ENCODE results near the gene SKOR1. TPM values are rescaled to one million over a fixed set of nuclear protein-coding genes. Genes with fewer than 3 reads are reported as not detected.

Gene SKOR1
- polyA plus RNA-seq, 1 donor from 2014 or later, result not detected

DNA sequence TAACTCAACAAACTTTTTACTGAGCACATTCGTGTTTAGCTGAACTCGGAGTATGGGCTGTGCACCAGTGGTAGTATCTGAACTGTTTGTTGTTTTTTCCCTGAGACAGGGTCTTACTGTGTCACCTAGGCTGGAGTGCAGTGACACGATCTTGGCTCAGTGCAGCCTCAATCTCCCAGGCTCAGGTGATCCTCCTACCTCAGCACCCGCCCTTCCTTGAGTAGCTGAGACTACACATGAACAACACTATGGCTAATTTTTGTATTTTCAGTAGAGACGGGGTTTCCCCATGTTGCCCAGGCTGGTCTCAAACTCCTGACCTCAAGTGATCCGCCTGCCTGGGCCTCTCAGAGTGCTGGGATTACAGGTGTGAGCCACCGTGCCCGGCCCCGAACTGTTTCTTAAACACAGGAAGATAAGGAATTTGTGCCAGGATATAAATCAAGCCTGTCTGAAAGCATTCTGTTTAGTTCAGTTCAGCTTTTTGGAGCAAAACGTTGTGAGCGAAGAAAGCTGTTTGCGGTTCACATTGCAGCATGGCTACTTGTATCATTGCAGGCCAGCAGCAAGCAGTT is 40.4 kb upstream of the SKOR1 start:
- H3K4me1 Mint-ChIP-seq, result peaks cover 23 to 34% (median 32%) of the 10 kb centered on the region in 3 donors
- peak overlapping the region; percentile 36 to 67 (median 46) for H3K4me3 Mint-ChIP-seq
- H3K36me3 Mint-ChIP-seq, result peaks cover 4% of the 10 kb centered on the region
- peaks cover 6% of the 10 kb centered on the region for H3K27me3 Mint-ChIP-seq
- H3K27ac Mint-ChIP-seq, result peak overlapping the region; percentile 17 to 96 (median 71)
- no peaks in the 10 kb centered on the region for H3K9me3 Mint-ChIP-seq

DNA sequence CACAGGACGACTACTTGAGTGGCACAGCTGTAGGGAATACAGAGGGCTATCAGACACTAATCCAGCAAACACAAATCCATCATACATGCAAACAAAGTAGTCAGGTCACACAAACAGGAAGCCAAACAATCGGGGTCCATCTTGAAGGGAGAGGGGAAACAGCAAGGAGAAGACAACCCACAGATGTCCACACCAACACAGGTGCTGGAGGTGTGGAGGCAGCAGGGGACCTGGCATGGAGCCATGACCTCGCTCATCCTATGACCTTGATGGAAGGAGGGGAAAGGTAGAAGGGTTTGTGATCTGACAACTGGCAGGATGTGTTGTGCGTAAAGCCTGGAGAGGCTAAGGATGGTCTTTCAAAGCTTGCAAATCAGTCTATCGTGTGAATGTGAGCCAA is 39.9 kb upstream of the SKOR1 start:
- H3K9me3 Mint-ChIP-seq, result no peaks in the 10 kb centered on the region
- peaks cover 4% of the 10 kb centered on the region for H3K36me3 Mint-ChIP-seq
- H3K27me3 Mint-ChIP-seq, result peaks cover 6% of the 10 kb centered on the region
- peak overlapping the region in 3 of 4 donors; percentile 15 to 57 (median 36) for H3K4me3 Mint-ChIP-seq
- peaks cover 23 to 34% (median 32%) of the 10 kb centered on the region in 3 donors for H3K4me1 Mint-ChIP-seq
- H3K27ac Mint-ChIP-seq, result peak overlapping the region; percentile 17 to 71 (median 50)

DNA sequence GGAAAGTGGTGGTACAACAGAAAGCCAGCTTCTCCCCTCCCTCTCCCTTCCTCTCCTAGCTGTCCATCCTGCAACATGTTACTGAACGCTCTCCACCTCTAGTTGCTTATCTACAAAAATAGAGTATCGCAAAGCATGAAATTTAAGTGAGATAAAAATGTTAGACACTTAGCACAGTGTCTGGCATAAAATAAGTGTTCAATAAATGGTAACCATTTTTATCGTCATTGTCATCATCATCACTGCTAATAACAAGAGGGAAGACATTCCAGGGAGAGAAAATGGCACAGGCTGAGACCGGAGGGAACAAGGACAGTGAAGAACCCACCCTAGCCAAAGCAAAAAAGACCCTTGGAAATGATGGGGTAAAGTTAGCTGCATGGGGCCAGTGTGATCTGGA is 38.7 kb upstream of the SKOR1 start:
- Mint-ChIP-seq H3K36me3 (peaks cover 5% of the 10 kb centered on the region), H3K4me1 (peaks cover 23 to 34% (median 32%) of the 10 kb centered on the region in 3 donors), H3K27ac (no peak overlapping the region)

DNA sequence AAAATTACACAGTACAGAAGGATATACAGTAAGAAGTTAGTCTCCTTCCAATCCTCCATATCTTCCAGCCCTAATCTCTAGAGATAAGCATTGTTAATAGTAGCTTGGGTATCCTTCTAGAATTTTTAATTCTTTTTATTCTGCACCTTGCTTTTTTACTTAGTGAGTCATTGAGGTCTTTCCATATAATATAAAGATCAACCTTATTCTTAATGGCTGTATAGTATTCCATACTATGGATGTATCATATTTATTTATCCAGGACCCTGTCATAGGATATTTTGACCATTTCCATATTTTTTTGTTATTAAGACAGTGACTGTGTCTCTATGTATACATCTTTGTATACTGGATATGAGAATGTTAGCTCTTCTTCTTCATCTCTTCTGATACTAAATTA is 36.3 kb upstream of the SKOR1 start:
- H3K36me3 Mint-ChIP-seq, result peaks cover 11% of the 10 kb centered on the region
- no peaks in the 10 kb centered on the region for H3K9me3 Mint-ChIP-seq
- no peak overlapping the region for H3K4me3 Mint-ChIP-seq
- H3K27me3 Mint-ChIP-seq, result peaks cover 6% of the 10 kb centered on the region
- no peak overlapping the region for H3K27ac Mint-ChIP-seq
- peaks cover 18 to 22% (median 21%) of the 10 kb centered on the region in 3 donors for H3K4me1 Mint-ChIP-seq

More for the DNA sequence above, 38.7 kb upstream of the SKOR1 start:
- Mint-ChIP-seq H3K9me3 (no peaks in the 10 kb centered on the region), H3K4me3 (peak overlapping the region in 1 of 4 donors; percentile 20), H3K27me3 (peaks cover 6% of the 10 kb centered on the region)

DNA sequence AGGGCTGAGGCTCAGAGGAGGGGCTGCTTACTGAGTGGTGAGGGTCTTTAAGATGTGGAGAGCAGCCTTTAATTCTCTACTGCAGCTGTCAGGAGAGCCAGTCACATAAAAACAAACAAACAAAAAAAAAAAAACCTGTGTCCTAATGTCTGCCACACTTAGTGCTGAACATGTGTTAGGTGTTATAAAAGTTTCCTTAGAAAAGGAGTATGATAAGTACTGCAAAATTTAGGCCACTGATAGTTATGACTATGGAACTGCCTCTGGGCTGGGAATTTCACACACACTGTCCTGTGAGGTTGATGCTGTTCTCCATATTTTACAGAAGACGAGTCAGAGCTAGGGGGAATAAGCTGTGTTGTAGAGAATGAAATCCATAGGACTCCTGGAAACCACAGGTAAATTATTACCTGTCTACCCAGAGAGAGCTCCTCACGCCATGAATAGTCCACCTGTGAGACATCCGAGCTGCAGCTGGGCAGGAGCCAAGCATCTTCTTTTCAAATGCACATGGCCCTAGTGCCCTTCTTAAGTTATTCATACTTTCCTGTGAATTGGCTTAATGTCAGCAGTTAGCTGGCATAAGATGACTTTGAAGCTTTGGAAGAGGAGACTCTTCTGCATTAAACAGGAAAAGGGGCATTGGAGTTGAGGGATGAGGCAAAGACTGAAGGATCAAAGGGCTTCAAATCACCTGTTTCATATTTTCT is 34.5 kb upstream of the SKOR1 start:
- peaks cover 3 to 9% (median 4%) of the 10 kb centered on the region in 3 donors for H3K9me3 Mint-ChIP-seq
- peaks cover 0 to 4% (median 4%) of the 10 kb centered on the region in 3 donors for H3K4me1 Mint-ChIP-seq

DNA sequence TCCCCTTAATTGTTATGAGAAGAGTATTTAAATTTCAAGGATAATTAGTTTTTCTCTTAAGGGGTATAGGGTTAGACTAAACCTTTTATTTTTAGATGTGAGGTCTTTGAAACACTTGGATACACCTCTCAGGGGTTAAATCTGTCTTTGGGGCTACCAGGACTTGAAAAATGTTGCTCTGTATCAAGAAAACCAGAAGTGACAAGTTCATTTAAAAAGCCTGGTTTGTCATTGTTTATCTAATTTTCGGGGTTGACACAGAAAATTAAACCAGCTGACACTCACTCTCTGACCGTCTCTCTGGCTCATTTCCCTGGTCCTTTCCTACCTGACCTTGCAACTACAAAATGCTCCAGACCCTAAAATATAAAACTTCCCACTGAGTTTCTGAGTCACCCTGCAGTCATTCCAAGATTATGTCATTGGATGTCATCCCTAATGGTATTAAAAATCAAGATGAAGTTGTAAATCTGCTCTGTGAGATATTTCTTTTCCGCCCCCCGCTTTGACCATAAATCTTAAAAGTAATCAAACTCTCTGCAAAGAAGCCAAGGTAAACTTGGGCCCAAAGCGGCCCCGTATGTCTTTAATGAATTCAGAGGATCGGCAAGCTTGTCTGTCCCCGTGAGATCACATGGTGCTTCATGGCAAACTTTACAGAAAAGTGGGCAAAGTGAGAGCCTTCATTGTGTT is 32.9 kb upstream of the SKOR1 start:
- H3K4me1 Mint-ChIP-seq, result peaks cover 0 to 5% (median 4%) of the 10 kb centered on the region in 3 donors
- peaks cover 3 to 9% (median 4%) of the 10 kb centered on the region in 3 donors for H3K9me3 Mint-ChIP-seq
- peak overlapping the region in 1 of 3 donors; percentile 76 for H3K27ac Mint-ChIP-seq
- no peaks in the 10 kb centered on the region for H3K27me3 Mint-ChIP-seq
- peaks cover 18% of the 10 kb centered on the region for H3K36me3 Mint-ChIP-seq
- peak overlapping the region in 1 of 4 donors; percentile 43 for H3K4me3 Mint-ChIP-seq

More for the DNA sequence above, 34.5 kb upstream of the SKOR1 start:
- Mint-ChIP-seq H3K27me3 (peaks cover 2% of the 10 kb centered on the region), H3K27ac (peak overlapping the region in 1 of 3 donors; percentile 73), H3K4me3 (no peak overlapping the region), H3K36me3 (peaks cover 15% of the 10 kb centered on the region)

DNA sequence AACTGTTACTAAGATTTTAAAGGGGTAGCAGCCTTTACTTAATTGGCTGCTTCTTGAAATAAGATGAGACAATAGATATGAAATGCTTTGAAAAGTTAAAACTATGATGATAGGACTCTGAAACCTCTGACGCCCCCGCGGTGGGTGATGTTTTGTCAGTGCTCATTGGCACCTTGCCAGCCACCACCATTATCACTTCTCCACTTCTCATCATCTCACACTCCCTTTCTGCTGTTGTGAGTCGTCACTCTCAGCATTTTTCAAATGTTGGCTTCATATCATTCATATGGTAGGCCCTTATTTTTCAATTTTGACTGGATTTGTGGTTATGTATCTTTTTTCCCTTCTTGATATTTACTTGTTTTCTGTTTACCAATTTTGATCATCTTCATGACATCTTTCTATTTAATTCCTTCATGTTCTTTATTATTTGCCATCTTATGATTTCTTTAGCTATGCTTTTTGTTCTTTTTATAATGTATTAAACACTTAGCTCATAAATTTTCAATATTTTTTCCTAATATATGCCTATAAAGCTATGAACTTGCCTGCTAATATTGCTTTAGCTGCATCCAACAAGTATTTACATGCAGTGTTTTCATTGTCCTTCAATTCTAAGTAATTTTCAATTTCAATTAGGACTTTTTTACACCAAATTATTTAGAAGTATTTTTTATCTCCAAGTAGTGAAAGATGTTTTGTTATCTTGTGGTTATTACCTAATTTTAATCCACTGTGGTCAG is 30.3 kb upstream of the SKOR1 start:
- Mint-ChIP-seq H3K27ac (no peak overlapping the region), H3K36me3 (peaks cover 15% of the 10 kb centered on the region), H3K27me3 (no peaks in the 10 kb centered on the region), H3K9me3 (peaks cover 3 to 9% (median 4%) of the 10 kb centered on the region in 3 donors), H3K4me3 (peak overlapping the region in 2 of 4 donors; percentile 0 to 19), H3K4me1 (peaks cover 0 to 5% (median 4%) of the 10 kb centered on the region in 3 donors)

DNA sequence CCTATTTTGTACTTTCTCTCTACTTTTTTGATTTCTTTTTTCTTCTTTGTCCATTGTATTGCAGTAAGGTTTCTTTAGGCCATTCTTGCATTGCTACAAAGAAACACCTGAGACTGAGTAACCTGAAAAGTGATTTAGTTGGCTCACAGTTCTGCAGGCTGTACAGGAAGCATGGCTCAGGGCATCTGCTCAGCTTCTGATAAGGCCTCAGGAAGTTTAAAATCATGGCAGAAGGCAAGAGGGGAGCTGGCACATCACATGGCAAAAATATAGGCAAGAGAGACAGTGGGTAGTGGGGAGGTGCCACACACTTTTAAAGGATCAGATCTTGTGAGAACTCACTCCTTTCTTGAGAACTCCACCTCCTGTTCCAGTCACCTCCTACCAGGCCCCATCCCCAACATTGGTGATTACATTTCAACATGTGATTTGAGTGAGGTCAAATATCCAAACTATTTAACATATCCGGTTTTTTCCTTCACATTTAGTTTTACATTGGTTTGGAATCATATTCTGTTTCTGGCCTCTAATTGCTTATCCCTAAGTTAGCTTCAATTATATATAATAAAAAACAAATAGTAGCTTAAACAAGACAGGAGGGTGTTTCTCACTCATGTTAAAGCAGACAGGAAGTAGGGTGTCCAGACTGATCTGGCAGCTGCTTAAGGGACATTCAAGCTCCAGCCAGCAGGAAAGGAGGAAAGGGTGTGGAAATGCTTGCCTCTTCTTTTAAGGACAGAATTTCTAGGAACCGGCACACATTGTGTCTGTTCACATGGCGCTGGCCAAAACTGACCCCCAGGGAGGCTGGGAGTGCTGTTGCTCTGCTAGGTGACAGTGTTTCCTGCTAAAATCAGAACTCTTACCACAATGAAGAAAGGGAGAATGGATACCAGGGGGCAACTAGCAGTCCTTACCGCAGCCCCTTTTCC is 28.8 kb upstream of the SKOR1 start:
- Mint-ChIP-seq H3K27ac (no peak overlapping the region), H3K9me3 (peaks cover 3 to 9% (median 4%) of the 10 kb centered on the region in 3 donors), H3K36me3 (peaks cover 12% of the 10 kb centered on the region), H3K4me3 (no peak overlapping the region), H3K4me1 (peaks cover 0 to 6% (median 4%) of the 10 kb centered on the region in 3 donors), H3K27me3 (no peaks in the 10 kb centered on the region)

DNA sequence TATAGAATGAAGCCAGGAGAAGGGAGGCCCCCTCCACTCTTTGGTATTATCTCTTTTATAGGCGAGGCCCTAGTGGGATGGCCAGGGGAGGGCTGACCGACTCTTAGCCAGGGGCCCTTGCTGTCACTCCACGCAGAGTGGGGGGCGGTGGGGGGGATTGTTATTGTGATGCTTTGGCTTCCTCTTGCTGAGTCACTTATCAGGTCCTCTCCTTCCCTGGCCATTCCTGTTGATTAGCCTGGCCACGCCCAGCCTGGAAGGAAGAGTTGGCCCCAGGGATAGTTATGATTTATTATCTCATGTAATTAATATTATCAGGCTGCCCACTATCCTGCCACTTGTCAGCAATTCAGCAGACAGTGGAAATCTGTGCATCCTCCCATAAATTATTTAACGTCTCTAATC is 25.5 kb upstream of the SKOR1 start:
- H3K27me3 Mint-ChIP-seq, result no peaks in the 10 kb centered on the region

DNA sequence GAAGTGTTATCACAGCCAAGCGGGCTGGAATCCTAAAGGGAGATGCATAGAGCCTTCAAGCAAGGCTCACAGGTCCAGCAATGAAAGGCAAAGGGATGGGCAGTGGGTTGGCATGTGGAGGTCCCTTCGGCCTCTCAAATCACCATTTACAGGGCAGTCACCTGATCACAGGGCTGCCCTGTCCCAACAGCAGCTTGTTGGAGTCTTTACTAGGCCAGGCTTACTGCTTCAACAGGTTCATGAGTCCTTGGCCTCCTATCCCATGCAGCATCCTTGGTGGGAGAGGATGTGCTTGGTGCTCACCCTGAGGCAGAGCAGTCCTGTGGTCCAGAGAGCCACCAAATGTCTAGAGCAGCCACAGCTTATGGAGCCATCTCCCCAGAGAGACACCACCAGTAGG is 24.2 kb upstream of the SKOR1 start:
- Mint-ChIP-seq H3K27me3 (no peaks in the 10 kb centered on the region), H3K36me3 (peaks cover 1% of the 10 kb centered on the region), H3K4me1 (peaks cover 4 to 6% (median 6%) of the 10 kb centered on the region in 3 donors), H3K4me3 (no peak overlapping the region), H3K27ac (no peak overlapping the region), H3K9me3 (no peaks in the 10 kb centered on the region)

More for the DNA sequence above, 25.5 kb upstream of the SKOR1 start:
- Mint-ChIP-seq H3K4me1 (peaks cover 4 to 8% (median 7%) of the 10 kb centered on the region in 3 donors), H3K36me3 (peaks cover 6% of the 10 kb centered on the region), H3K4me3 (no peak overlapping the region), H3K27ac (no peak overlapping the region), H3K9me3 (peaks cover 2 to 9% (median 3%) of the 10 kb centered on the region in 3 donors)

DNA sequence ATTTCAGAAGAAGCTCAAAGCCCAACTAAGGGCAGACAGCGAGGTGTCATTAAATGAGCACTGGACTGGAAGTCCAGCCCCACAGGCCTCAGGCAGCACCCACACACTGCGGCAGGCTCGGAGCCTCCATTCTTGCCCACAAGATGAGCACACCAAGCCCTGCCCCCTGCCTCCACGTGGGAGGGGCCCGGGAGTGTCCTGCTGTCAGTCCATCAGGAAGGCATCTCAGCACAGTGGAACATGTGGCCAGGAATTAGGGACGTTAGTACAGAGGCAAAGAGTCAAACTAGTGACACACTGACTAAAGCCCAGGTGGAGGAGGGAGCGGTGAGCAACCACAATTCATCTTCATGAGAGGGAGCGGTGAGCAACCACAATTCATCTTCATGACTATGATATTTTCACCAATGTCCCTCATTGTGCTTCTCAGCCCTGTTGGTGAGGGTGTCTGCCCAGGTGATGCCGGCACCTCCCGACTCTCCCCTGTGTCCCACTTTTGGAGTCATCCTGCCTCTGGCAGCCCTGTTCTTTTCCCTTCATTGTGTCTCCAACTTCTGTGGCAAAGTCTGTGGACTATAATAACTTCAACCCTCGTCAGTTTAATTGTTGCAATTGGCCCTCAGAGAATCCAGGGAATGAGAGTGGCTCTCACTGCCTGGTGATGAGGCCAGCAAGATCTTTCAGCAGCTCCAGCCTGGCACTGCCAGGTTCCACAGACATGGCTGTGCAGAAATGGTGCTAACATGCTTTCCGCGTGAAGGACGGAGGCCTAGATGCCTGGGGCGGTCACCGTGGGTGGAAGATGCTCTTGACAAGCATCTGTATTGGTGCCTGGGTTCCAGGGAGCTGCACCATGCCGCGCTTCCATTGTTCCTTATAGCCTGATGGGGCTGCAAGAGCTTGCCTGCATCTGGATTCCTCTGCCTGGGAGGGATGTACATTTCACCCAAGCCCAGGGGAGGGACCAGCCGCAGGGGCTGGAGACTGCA is 23.1 kb upstream of the SKOR1 start:
- no peaks in the 10 kb centered on the region for H3K36me3 Mint-ChIP-seq
- H3K27me3 Mint-ChIP-seq, result no peaks in the 10 kb centered on the region
- peak overlapping the region in 1 of 3 donors; percentile 44 for H3K27ac Mint-ChIP-seq
- no peaks in the 10 kb centered on the region for H3K9me3 Mint-ChIP-seq
- peaks cover 3 to 4% (median 3%) of the 10 kb centered on the region in 3 donors for H3K4me1 Mint-ChIP-seq
- H3K4me3 Mint-ChIP-seq, result peak overlapping the region in 1 of 4 donors; percentile 81

DNA sequence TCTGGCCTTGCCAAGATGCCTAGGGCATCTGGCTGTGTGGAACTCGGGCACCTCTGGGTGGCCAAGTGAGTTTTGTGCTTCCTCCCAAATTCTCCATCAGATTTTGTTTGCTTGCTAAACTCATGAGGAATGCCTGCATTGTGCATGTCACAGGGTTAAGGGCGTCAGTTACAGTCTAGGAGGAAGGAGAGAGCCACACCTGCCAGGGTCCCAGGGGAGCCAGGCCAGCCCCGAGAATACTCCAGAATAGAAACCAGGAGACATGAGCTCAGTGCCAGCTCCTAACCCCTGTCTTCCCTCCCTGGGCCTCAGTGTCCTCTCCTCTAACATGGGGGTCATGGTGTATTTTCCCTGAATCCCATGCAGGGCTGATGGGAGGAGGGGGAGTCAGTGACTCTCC is 22.0 kb upstream of the SKOR1 start:
- Mint-ChIP-seq H3K27me3 (no peaks in the 10 kb centered on the region), H3K27ac (no peak overlapping the region)

More for the DNA sequence above, 22.0 kb upstream of the SKOR1 start:
- peak overlapping the region in 1 of 4 donors; percentile 3 for H3K4me3 Mint-ChIP-seq
- peaks cover 3 to 4% (median 3%) of the 10 kb centered on the region in 3 donors for H3K4me1 Mint-ChIP-seq
- no peaks in the 10 kb centered on the region for H3K9me3 Mint-ChIP-seq
- H3K36me3 Mint-ChIP-seq, result no peaks in the 10 kb centered on the region

Measured in IgD-negative memory B cell (primary cell).